T-helper 2 cell treated with Interferon-gamma antibody and Interleukin-4, amounts not matched to agents 100 ng/mL and 5 ng/mL, for 36 hours (primary cell): ENCODE results near the gene EWSR1. TPM values are rescaled to one million over a fixed set of nuclear protein-coding genes. Genes with fewer than 3 reads are reported as not detected.

Experiments
- intact Hi-C: fragments of 100-400 bp; cut with micrococcal nuclease; formaldehyde crosslinking; loops from one replicate; pipeline ENCODE4 v1.15.1; 2023
- total RNA-seq: library from RNA; stranded (reverse); gene quantifications from 2 replicates; pipeline ENCODE4 v1.2.3, GENCODE V29; 2022

Gene EWSR1
- total RNA-seq, 1 donor from 2014 or later = 400 TPM

DNA sequence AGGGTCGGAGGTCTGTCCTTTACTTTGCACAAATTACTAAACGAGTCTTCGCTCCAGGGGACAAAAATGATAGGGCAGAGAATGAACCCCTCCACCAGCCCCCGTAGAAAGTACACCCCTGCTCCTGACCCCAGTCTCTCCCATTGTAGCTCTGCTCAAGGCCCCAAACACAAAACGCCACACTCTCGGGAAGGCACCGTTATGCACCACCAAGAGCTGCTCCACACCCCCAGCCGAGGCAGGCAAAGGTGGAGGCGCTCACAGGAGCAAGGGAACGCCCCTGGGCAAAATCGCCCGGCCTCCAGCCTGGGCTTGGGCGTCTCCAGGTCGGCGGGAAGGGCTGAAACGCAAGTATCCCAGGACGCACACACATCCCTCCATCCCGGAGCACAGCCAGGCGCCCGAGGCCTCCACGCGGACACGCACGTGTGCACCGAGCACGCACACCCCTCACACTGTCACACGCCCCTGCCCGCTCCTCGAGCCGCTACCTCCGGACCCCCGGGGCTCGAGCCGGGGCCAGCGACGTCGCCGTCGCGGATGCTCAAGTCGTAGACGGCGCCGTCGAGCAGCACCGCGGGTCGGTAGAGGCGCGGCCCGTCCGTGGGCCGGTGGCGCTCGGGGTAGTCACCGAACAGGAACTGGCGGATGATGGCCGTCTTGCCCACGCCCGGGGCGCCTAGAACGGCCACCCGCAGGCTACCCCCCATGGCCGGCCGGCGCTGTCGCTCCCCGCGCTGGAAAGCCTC lies 46.6 kb downstream of the EWSR1 start:
- intact Hi-C loops = no loop called here

DNA sequence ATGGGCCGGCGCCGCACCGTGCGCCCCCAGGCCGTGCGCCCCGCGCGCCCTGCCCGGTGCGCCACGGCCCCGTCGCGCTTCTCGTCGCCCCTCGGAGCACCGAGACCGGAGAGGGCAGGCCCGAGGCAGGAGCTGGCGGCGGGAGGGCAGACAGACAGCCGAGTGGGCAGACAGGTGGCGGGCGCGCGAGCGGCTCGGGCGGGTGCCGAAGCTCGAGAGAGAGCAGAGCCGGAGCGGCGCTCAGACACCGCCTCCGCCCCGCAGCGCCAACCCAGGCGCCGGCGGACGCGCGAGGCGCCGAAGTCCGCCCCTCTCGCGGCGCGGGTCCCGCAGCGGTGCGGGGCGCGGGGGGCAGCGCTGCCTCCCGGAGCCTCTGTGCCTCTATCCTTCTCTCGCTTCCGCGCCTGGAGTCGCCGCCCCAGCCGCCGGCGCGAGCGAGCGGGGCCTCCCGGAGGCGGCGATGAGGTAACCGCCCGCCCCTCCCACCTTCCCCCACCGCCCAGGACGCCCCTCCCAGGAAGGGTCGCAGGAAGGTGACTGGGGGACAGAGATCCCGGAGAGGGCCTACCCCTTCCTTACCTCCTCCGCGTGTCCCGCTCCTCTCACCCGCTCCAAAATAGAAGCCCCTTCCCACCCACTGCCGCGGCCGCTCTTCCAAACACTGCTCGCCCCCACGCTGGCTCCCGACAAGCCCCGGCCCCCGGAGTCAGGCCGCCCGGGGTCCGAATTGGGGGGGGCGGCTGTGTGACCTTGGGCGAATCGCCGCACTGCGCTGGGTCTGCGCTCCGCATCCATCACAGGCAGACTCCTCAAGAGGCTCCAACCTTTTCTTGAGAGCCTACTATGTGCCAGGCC lies 47.4 kb downstream of the EWSR1 start, which contains the start of gene RASL10A:
RASL10A (minus strand) TSS at position 412 of the 855 bp plus-strand sequence. CDS start 451 bp downstream, outside the sequence.
- intact Hi-C loops = no loop called here

DNA sequence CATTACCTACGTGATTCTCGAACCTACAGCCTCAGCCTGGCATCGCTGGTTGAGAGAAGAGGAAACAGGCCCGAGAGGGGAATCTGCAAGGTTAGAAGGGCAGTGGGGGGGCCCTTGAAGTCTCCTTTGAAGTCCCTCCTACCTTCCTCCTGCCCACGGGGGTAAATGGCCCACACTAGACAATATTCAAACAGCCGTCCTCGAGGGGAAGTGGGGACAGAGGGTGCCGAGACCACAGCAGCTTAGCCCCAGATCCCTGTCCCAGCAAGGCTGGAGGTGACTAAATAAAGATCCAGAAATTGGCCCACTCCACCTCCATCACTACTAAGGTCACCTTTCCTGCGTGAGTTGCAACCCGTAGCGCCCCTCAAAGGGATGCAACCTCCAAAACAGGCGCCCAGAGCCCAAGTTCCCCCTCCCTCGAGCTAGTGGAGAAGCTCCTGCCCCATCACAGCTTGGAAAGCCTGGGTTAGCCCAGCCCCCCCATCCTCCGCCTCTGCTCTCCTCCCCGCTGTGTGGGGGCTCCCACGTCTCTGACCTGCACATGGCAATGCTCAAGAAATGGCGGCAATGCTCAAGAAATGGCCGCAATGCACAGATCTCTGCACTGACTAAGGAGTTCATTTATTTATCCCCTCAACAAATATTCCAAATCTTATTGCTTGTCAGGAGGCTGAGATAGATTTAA lies 48.2 kb downstream of the EWSR1 start:
- intact Hi-C loops = no loop called here

DNA sequence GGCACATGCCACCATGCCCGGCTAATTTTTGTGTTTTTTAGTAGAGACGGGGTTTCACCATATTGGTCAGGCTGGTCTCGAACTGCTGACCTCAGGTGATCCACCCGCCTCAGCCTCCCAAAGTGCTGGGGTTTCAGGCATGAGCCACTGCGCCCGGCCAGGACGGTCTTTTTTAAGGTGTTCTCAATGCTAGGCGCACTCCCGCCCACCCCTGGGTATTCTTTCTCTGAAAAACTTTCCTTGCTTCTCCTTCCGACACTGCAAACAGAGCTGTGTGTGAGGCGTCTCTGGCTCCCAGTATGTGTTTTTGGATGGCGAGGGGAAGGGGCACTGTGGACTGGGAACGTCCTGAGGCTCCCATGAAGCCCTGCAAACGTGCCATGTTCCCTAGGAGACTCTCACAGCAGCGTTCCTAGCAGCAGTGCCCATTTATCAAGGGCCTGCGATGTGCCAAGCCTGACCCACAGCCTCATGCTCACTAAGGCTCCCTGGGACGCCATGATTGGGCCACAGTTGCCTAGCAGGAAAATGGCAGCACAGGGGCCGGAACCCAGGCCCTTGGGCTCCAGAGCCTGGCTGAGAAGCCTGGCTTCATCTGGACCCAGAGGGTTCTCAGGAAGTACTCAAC lies 49.9 kb downstream of the EWSR1 start:
- intact Hi-C loops = no loop called here

GRCh38 chr22:29319072-29319471 lies 51.0 kb downstream of the EWSR1 start:
- intact Hi-C loops = no loop called here

DNA sequence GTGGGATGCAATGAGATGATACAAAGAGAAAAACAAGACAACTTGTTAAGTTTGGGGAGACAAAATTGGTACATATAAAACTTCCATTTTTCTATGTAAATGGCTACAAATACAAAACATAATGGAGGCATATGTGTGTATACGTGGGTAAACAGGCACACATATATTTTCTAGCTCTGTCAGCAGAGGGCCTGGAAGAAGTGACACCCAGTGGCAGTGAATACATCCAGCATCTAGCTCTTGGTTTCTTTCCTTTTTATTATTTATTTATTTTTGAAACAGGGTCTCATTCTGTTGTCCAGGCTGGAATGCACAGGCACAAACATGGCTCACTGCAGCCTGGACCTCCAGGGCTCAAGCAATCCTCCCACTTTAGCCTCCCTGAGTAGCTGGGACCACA lies 52.5 kb downstream of the EWSR1 start:
- intact Hi-C loops = no loop called here

GRCh38 chr22:29323641-29324040 lies 55.6 kb downstream of the EWSR1 start:
- intact Hi-C loops = no loop called here

DNA sequence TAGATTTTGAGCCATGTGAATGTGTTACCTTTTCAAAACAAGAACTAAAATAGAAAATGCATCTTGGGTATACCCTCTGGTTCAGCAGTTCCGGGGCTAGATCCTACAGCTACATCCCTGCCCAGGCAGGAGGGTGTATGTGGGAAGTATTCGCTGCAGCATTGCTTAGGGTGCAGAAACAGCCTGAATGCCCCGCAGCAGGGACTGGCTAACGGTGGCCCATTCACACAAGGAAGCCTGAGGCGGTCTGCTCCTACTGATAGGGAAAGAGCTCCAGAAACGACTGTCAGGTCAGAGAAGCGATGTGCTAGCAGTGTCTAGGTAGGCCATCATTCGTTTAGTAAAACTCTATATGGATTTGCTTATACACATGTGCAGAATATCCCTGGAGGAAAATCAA lies 57.3 kb downstream of the EWSR1 start:
- intact Hi-C loops = no loop called here

DNA sequence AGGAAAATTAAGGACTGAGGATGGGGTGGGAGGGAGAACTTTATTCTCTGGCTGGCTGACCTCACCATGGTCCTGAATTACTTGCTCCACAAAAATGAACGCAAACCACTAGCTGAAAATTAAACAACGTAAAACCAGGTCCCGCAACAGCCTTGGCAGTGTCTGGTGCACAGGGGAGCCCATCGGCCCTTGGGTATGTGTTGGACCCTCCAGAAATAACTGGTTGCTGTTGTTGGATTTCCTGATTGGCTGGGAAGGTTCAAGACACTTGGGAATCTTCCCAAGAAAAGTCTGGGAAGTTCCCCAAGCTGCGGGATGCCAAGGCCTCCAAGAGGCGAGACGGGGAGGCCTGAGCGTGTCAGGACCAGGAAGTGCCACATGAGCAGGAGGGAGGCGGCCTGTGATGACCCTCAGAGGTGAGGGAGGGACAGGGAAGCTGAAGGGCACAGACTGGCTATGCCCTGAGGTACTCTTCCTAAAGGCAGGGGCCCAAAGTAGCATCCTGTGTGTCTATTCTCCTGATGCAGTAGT lies 57.8 kb downstream of the EWSR1 start:
- intact Hi-C loops = no loop called here

GRCh38 chr22:29326481-29326880 lies 58.4 kb downstream of the EWSR1 start:
- intact Hi-C loops = no loop called here

DNA sequence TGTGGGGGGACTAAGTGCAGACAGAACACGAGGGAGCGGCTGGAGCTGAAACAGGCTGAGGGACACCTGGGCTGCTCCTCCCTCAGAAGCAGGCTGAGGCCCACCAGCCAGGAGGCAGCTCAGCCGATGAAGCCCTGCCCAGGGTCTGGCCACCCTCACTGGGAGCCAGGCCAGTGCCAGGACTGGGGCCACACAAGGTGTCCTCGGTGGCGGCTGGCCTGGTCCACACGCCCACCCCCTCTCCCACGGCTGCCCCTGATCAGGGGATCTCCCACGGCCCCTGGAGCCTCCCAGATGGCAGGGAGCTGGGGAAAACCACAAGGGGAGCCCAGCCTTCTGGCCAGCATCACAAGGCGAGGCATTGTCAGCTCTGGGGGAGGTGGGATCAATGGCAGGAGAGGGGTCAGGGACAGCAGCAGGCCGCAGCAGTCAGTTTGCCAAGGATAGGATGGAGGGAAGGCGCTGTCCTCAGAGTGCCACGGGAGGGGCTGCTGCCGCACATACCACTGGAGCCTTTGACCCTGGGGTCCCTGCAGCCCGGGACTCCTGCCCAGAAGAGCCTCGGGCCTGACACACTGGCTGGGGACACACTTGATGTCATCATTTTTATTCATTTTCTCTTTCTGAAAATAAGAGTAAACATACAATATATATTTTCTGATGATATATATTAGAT lies 59.2 kb downstream of the EWSR1 start:
- intact Hi-C loops = no loop called here

DNA sequence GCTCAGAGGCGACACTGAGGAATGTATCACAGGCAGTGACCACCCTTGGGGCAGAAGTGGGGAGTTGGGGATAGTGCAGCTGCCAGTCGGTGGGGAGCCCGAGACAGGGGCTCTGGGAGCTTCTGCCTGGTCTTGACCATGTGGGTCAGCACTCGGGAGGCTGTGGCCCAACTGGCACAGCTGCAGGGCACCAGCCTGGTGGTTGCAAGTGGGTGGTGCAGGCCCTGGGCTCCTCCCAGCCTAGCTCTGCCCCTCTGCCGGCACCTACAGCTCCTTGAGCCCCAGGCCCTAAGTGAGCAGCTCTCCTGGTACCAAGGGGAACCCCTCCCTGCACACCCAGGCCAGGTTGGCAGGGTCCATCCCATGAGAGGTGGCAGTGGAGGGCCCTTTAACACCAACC lies 60.0 kb downstream of the EWSR1 start:
- intact Hi-C loops = no loop called here

DNA sequence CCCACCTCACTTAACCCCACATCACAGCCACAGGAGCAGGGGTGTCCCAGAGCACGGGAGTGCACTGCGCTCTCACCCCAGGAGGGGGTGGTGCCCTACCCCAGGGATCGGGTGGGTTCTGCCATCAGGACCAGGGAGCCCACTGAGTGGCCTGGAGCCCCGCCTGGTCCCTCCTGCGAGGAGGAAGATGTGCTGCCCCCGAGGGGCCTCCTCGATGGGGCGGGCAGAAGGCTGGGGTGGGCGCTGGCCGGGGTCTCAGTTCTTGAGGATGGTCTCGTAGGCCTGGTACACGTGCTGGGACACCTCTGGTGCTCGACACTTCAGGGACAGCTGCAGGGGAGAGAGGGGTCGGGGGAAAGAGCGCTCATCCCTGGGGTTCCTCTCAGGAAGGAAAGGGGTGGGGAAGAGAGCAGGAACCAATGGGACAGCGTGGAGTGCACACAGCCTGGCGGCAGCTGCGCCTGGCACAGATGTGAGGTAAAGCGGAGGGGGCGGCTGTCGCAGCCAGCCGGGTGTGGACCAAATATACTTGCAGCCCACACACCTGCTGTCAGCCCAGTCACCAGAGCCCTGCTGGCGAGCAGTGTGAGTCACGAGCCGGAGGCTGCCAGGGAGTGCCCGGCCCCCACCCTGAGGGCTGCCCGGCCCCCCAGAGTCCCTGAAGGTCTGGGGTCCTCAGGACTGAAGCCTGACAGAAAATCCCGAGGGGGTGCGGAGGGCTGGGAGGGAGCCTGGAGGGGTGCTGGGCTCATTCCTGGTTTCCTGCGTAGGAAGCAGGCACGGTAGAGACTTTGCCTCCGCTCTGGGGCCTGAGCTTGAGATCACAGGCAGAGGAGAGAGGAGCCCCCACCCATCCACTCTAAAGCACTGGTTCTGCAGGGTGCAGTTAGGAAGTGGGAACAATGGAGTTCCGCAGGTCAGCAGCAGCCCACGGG lies 60.8 kb downstream of the EWSR1 start:
- intact Hi-C loops = no loop called here

DNA sequence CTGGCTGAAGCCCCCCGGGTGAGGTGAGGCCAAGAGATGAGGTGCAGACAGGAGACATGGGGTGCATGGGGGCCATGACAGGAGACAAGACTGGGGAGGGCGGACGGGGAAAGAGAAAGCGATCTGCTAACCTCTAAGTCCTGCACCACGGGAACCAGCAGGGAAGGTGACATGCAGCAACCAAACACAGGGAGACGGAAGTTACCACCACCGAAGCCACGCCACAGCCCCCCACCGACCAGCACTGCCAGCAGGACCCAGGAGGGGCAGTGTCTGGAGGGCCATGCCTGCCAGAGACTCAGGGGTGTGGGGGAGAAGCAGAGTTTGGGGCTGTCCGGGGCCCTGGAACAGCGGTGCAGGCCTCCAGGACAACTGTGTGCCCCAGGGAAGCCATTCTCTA lies 61.5 kb downstream of the EWSR1 start:
- intact Hi-C loops = no loop called here

- intact Hi-C loops = no loop called here
These were observed 62.2 kb downstream of the EWSR1 start for GRCh38 chr22:29330291-29330690.

DNA sequence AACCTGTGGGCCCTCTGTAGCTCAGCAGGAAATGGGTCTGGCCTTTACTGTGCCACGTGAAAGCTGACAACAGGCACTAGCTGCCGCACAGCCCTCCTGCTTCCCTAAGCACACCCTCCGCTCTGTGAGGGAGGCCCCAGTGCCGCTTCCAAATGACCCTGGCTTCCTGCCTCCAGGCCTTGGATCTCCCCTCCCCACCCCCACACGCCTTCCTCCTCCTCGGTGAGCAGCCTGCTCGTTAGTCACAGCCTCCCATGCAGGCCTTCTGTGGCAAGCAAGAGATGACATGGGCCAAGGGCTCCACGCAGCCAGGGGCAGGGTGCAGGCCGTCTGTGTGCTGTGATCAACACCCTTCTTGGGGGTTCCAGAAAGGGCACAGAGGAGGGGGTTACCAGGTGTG lies 62.7 kb downstream of the EWSR1 start:
- intact Hi-C loops = no loop called here

- intact Hi-C loops = no loop called here
These were observed 63.1 kb downstream of the EWSR1 start for GRCh38 chr22:29331213-29331612.

DNA sequence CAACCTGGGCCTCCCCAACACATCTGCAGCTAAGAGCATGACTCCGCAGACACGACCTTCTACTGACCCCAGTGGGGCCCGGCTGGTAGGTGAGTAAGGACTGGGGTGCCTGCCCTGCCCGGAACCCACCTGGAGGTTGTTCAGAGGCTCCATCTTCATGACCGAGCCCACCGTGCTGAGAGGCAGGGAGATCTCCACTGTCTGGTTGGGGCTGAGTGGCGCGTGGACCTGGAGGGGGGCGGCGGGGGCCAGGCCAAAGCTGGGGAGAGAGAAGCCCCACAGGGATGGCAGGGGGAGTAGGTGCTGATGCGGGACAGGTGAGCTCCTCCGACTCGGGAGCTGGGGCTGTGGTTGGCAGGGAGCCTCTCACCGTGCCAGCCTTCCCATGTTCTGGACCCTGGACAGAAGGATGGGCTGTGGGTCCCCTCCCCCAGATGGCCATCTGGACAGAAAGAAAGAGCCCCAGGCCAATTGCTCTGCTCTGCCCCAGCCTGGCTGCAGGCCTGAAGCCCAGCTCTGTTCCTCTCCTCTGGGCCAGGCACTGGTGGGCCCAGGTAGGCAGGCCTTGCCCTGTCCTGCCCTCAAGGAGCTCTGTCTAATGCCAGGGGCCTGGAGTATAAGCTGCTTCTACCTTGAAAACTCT lies 63.7 kb downstream of the EWSR1 start:
- intact Hi-C loops = no loop called here

DNA sequence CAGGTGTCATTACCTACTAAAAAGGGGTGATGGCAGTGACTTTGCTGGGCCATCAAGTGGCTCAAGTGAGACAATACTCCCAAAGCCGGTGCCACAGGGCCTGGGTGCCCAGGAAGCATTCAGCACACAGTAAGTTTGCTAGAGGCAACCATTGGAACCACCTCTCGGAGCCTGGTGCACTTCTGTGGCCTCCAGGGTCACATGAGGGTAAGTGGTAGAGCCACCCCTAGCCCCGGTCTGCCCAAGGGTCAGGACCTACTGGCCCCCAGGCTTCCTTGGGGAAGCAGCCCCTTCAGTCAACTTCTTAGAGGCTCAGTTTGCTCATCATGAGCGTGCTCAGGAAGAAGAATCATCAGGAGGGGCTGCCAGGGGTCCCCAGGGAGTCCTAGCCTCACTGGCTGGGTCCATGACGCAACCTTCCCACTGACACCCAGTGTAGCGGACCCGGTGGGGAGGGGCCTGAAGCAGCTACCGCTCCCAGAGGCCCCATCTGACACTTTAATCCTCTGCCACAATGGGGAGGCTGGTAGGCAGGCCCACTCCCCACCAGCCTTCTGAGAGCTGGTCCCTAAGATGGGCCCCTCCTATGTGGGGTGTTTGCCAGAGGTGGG lies 64.9 kb downstream of the EWSR1 start:
- intact Hi-C loops = no loop called here
